HG02678 (cell line): ENCODE data around the gene GFI1.
"Not testable (repeated sequence)": the region's sequence is repeated elsewhere in the genome, so short reads cannot be mapped to it uniquely, and the experiment has no call there.

Experiments used
- ATAC-seq: cut with Tn5 transposase; IDR thresholded peaks from one replicate; pipeline ENCODE4 v1.9.1; 2021; ENCODE audit warnings: mild to moderate bottlenecking, moderate library complexity; ENCODE audit not compliant: unreplicated experiment

GFI1 gene

GRCh38 chr1:92486251-92487077 lies at the start of gene GFI1:
Gene GFI1, minus strand, starts transcription at chr1:92486925. Its CDS starts 3,438 bp downstream, at chr1:92483487.
- ATAC-seq = peak; percentile 36

- ATAC-seq = not testable (repeated sequence)
Measured at GRCh38 chr1:92532371-92532770, 45.6 kb upstream of the GFI1 start.

- ATAC-seq = not testable (repeated sequence)
Measured at GRCh38 chr1:92531939-92532338, 45.2 kb upstream of the GFI1 start.

- ATAC-seq = no peak
Measured at GRCh38 chr1:92527670-92528069, 40.9 kb upstream of the GFI1 start.

GRCh38 chr1:92524944-92525590 lies 38.3 kb upstream of the GFI1 start:
- not testable (repeated sequence) for ATAC-seq

GRCh38 chr1:92519043-92519442 lies 32.3 kb upstream of the GFI1 start:
- no peak for ATAC-seq

- no peak for ATAC-seq
Measured at GRCh38 chr1:92516574-92516973, 29.8 kb upstream of the GFI1 start.

GRCh38 chr1:92515796-92516201 lies 29.1 kb upstream of the GFI1 start:
- ATAC-seq = no peak

- ATAC-seq = peak; percentile 86
Measured at GRCh38 chr1:92511541-92511940, 24.8 kb upstream of the GFI1 start.

- ATAC-seq = no peak
Measured at GRCh38 chr1:92509619-92510018, 22.9 kb upstream of the GFI1 start.

GRCh38 chr1:92505015-92505692 lies 18.4 kb upstream of the GFI1 start:
- ATAC-seq = no peak

GRCh38 chr1:92504291-92505014 lies 17.7 kb upstream of the GFI1 start:
- ATAC-seq = no peak

GRCh38 chr1:92503926-92504285 lies 17.2 kb upstream of the GFI1 start:
- no peak for ATAC-seq

GRCh38 chr1:92503043-92503925 lies 16.6 kb upstream of the GFI1 start:
- peak; percentile 47 for ATAC-seq

GRCh38 chr1:92502247-92502646 lies 15.5 kb upstream of the GFI1 start:
- ATAC-seq = peak; percentile 70

- ATAC-seq = no peak
Measured at GRCh38 chr1:92500552-92500951, 13.8 kb upstream of the GFI1 start.

GRCh38 chr1:92495392-92496063 lies 8.8 kb upstream of the GFI1 start:
- no peak for ATAC-seq

- no peak for ATAC-seq
Measured at GRCh38 chr1:92494485-92495141, 7.9 kb upstream of the GFI1 start.

- no peak for ATAC-seq
Measured at GRCh38 chr1:92493139-92493538, 6.4 kb upstream of the GFI1 start.
